GM03348 (cell line): ENCODE data around the gene SPECC1L.

Experiments
- DNase-seq: peaks from one replicate; pipeline ENCODE4 v3.0.0; 2012; ENCODE audit warnings: low spot score

The SPECC1L gene

DNA sequence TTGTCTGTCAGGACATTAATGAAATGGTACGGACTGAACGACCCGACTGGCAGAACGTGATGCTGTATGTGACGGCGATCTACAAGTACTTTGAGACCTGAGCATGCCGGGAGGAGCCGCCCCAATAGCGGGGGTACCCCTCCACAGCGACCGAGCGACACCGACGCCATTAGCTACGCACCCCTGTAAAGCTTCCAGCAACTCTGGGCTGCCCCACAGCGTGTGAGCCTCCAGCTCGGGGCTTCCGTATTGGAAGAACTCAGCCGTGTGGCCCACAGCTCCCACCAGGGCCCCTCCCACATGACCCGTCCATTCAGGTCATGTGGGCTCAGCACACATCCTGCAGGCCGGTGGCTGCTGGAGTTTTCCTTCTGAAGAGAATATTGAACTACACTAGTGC is 143.9 kb downstream of the SPECC1L start:
- no peak for DNase-seq

DNA sequence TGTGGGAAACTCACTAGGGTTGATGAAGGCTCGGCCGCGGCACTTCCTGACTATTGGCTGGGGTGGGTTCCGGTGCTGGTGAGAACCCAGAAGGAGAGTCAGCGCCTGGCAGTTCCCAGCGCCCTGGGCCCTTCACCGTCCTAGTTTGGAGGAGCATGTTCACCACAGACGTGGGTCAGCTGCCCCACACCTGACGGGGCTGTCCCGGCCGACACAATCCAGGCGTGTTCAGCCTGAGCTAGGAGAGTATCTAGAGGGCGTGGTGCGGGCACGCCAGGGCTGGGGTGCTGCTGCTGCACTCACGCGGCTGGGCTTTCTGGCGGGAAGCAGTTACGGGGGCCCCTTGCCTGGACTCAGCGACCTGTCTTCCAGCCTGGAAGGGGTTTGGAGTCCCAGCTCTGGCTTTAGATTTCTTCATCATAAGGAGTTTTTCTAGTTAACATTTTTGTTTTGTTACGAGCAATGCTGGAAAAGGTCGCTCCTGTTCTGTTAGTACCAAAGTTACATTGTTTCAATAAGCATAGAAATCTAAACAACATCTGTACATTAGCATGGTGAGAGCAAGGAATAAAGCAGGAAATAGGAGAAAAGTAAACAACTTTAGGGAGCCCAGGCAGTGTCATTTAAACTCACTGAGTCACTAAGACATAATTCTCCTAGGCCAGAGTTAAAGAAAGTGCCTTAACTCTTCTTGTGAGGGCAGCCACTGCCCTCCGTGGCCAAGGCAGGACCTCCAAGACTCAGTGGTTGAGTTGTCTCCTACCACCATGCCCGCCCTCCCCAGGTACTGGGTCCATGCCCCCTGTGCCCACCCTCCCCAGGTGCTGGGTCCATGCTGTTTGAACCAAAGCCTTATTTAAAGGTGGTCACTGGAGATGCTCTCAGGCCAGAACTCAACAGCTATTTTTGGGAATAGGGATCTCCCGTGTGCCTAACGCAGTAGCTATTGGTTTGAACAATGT is 144.6 kb downstream of the SPECC1L start:
- no peak for DNase-seq

DNA sequence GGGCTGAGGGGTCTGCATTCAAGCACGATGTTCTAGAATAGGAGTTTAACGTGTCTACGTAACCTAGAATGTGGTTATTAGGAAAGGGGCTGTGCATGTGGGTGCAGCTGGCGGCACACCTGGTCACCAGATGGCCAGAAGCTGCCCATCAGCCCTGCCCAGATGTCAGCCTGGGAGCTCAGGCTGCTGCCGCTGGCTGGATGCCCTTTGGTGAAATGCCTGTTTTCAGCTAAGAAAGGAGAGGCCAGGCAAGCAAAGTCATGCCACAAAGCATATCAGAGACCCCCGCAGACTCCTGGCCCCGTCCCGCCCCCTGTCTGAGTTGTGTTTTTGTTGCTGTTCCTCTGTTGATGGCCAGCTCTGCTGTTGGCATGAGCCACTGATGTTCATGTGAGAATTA is 145.5 kb downstream of the SPECC1L start:
- peak; percentile 55 for DNase-seq

DNA sequence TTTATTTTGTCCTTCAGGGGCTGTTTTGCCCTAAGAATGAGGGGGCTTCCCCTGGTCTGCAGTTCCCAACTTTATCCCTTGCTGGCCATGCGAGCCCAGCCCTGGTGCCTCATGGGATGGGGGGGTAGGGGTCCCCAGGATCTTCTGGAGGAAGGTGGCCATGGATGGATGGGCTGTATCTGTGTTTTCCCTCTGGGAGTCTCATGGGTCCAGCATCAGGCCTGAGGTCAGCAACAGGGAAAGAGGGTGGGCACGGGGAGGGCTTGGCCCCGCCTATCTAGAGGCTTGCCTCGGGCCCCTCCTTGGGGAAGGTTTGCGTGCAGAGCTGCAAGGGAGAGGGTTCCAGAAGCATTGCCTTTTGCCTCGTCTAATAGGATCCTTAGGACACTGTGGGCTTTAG is 146.0 kb downstream of the SPECC1L start:
- no peak for DNase-seq

DNA sequence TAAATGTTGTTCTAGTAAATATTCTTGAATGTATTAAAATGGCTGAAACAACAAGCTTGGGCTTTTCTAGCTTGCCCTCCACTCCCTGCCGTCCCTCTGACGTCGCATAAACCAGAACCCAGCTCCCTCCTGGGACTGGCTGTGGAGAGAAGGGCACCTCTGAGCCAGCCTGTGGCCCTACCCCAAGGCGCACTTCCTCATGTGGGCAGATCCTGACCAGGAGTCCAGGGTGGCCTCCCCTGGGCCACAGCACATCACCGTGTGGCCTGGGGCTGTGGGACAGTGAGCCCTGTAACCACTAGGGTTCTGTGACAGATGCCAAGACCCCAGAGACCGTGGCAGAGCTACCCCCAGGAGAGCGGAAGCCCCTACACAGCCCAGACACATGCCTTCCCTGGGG is 146.6 kb downstream of the SPECC1L start:
- no peak for DNase-seq

DNA sequence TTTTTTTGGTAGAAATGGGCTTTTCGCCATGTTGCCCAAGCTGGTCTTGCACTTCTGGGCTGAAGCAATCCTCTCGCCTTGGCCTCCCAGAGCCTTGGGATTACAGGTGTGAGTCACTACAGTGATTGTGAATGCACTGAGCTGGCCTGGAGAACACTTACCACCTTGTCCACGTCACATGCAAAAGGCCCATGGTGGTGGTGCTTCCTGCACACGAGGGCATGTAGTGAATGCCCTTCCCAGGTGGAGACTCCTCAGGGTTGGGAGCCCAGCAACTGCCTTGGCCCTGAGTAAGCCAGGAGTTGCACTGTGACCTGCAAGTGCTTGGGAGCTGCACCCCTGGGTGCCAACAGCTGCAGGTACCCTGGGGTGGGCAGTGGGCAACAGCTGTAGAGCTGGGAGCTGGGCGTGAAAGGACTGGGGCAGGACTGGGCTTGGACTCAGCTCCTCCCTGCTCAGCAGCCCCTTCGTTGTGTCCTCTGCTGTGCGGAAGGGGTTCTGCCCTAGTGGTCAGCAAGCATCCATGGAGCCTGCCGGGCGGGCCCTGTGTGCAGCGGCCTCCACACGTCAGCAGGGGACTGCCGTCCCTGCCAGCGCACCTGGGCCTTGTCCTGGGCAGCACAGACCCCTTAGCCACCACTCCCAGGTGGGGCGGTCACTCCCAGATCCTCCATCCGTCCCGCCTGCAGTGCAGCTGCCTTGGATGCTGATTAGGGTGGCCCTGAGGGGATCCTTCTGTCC is 147.4 kb downstream of the SPECC1L start:
- DNase-seq = no peak

DNA sequence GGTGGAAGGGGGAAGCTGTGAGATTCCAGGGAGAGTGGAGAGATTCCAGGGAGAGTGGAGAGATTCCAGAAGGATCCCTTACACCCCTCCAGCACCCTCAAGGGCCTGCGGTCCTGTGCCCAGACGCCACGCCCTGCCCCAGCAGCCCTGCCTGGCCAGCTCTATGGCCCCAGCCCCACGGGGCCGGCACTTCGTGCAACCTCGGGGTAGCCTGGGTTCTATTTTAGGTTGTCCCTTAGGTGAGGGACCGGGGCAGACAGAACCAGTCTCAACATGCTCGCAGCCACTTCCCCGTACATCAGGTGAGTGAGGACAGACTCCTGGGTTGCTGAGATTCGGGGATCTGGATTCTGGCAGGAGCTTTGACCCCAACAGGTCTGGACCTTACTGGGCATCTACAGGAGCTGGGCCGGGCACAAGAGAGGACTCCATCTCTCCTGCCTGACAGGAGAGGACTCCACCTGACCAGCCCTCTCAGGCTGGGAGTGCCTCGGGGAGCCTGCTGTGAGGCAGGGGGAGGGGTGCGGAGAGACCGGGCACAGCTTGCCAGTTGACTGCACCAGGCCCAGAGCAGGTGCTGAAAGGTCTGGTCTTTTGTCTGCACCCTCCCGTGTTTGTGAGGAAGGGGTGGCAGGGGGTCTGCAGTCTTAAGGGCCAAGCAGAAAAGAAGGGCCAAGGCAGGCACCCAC is 148.3 kb downstream of the SPECC1L start:
- no peak for DNase-seq

DNA sequence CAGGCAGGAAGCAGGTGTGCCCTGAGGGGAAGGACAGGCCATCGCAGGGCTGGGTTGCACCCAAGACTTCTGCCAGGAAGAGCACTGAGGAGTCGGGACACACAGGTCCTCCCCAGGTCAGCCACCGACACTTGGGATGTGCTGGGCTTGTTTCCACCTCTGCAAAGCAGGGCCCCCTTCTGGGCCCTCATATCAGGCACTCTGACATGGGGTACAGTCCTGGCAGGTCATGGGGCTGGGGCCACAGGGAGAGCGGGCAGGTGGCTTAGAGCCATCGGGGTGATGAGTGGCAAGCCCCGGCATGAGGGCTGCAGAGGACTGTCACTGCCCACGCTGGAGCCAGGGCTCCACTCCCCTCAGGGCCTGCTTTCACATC is 148.8 kb downstream of the SPECC1L start:
- no peak for DNase-seq

DNA sequence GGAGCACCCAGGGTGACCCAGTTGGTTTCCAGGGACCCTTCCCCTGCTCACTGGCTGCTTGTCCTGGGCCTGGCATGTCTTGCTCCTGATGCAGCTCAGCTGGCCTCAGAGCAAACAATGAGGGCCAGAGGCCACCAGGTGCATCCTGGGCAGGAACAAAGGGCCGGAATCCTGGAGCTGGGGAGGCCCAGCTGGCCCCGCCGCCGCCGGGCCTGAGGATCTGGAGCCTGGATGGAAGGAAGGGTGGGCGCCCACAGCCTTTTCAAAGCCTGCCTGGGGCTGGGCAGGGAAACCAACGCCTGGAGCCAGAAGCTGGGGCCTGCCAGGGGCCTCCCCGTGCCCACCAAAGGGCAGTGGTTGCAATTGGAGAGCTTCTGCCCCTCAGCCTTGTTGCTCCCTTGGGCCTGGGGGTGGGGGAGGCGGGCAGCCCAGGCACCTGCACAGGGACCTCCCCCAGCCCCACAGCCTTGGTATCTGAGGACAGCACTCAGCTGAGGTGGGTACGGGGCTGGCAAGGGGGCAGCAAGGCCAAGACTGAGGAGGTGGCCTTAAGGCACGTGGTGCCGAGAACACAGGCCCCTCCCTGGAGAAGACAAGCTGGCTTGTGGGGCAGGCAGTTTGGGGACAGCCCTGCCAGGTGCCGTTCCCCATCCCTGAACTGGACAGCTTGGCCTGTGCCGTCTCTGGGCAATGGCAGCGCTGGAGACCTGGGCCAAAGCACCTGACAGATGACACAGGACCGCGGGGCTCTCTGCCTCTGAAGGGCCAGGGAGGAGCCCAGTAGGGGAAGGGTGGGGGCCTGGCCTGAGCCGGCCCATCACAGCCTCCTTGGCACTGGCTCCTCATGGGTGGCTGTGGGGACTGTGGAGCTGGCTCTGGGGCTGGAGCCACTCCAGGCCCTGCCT is 149.7 kb downstream of the SPECC1L start:
- DNase-seq = no peak

DNA sequence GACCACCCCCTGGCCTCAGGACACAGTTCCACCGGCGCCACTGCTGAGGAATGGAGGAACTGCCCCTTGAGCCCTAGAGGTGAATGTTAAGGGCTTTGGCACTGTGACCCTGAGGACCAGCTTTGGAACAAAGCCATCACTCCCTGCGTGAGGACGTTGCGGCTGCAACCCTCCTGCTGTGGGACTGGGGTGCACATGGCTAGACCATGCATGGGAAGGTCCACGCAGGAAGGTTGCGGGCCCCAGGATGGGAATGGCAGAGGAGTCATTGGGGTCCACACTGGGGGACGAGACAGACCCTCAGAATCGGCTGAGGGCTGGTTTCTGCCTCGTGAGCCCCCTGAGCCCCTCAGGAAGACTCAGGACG is 150.3 kb downstream of the SPECC1L start:
- no peak for DNase-seq

DNA sequence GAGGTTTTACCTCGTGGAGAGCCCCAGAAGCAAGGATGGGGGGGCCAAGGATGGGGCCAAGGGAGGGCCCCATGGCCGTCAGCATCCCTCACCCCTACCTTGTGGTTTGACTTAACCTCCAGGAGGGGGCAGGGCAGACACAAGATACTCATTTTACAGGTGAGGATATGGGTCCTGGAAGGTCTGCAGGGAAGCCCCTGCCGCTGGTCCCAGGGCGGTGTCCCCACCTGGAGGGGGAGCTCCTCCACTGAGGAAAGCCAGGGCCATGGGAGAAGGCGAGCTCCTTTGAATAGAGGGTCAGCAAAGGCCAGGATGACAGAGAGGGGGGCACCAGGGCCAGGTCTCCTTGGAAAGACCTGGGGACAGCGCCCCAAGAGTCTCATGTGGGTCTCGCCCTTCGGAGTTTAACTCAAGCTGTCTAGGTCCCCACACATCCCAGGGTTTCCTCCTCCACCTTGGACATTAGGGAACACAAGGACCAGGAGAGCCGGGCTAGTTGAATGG is 150.8 kb downstream of the SPECC1L start:
- no peak for DNase-seq

DNA sequence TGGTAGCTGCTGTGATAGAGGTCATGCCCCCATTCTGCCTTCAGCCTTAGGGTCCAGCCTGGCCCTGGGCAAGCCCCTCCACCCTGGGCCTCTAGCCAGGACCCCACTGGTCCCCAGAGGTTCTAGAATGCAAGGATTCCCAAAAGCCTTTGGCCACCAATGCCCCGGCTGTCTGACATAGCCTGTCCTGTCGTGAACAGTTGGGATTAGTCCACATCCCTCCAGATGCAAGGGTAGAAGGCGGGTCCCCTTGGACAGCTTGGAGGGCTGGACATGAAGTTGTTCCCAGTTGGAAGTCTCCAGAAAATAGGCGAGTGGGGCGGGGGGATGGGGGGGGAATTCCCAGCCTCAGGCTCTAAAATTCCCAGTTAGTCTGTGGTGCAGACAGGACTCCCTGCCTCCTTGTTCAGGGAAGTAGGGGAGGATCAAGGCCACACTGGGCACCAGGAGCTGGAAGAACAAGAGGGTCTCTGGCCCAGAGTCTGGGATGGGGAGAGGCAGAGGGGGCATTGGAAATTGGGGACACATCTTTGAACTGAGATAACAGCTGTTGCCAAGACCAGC is 151.6 kb downstream of the SPECC1L start:
- DNase-seq = no peak

DNA sequence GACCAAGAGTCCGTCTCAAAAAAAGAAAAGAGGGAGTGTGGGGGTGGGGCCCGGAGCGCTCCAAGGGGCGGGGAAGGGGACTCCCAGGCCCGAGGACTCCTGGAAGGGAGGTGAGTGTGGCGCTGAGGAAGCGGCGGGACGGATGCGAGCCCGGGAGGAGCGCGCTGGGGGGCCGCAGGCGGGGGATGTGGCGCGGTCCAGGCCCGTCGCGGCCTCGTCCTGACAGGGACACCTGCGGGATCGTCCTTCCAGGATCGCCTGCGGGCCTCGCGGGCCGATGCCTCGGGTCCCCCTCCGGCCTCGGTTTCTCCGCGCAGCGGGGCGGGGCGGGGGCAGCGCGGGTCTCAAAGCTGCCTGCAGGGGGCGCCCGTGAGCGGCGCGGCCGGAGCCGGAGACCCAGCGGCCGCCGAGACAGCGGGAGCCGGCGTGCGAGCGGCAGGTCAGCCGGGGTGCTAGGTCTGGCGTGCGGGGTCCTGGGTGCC is 152.9 kb downstream of the SPECC1L start:
- DNase-seq = peak; percentile 93

DNA sequence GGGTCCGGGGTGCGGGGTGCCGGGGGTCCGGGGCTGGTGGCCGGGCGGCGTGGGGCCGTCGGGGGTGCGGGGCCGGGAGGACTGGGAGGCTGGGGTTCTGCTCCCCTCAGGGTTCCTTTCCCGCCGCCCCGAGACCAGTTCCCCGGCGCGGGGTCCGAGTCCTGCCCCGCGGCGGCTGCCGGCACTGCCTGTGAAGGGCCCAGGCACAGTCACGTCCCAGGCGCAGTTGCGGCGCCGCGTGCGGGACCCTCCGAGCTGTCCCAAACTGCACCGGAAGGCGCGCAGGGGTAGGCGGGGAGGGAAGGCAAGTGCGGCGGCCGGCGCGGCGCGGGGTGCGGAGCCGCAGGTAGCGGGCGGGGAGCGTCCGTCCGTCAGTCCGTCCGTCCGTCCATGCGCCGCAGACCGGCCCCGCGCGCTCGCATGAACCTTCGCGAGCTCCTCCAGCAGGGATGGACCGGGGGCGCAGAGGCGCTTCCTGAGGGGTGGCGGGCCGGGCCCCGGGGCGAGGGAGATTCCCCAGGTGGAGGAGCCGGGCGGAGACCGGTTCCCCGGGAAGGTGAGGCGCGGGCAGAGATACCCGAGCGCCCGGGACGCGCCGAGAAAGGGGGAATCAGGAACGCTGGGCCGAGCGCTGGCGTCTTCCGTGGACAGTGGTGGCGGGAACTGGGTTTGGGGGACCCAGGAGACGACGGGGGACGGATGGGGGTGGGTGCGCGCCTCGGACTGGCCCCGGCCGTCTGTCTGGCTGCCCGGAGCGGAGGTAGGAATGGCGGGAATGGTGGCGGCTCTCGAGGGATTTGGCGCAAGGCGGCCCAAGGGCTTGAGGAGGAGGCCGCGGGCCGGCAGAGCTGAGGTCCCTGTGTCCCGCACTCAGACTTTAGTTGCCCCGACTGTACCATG is 153.6 kb downstream of the SPECC1L start:
- DNase-seq = no peak

DNA sequence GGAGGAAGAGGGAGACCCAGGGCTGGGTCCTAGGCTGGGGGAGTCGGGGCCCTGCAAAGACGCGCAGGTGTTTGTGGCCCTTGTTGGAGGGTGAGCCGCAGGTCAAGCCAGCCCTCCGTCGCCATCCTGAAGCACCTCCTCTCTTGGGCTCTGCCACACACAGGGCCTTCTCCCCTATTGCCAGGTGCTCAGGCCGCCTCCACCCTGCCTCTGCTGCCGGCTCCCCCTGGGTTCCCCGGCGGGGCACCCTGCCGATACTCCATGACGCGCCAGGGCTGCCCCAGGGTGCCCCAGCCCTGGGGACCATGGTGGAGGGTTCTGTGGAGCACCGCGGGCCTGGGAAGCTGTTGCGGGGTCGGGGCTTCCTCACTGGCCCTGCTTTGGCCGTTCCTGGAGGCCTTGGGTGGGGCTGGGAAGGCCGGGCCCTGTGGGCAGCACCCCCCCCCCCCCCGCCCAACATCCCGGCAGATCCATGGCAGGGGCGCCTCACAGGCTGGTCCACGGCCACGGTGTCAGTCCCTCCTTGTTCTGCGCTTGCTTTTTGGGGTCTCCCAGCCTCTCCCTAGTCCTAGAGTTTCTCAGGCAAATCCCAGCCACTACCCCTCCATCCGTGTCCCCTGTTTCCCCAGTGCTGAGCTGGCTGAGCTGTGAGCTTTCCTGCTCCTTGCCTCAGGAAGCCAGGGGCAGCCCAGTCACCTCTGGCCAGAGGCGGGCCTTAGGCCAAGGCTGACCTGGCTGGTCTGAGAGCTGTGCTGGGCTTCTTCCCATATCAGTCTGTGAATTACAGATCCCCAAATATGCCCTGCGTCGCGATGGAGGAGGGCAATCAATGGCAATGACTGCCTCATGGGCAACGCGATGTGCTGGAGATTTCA is 154.5 kb downstream of the SPECC1L start:
- no peak for DNase-seq

DNA sequence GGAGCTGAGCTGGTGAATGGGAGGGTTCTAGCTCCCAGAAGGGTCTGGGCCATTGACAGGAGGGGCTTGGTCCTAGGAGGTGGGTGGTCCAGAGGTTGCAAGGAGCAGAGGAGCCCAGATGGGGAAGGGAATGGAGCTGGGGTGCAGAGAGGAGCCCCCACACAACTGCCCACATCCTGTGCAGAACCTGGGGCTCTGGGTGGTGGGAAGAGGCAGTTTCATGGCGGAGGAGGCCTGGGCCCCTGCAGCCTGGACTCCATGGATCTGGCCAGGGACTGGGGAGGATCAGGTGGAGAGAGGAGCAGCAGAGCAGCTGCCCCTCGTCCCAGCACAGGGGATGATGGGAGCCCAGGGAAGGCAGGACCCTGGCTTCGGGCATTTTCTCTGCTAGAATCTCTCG is 155.8 kb downstream of the SPECC1L start:
- DNase-seq = no peak

DNA sequence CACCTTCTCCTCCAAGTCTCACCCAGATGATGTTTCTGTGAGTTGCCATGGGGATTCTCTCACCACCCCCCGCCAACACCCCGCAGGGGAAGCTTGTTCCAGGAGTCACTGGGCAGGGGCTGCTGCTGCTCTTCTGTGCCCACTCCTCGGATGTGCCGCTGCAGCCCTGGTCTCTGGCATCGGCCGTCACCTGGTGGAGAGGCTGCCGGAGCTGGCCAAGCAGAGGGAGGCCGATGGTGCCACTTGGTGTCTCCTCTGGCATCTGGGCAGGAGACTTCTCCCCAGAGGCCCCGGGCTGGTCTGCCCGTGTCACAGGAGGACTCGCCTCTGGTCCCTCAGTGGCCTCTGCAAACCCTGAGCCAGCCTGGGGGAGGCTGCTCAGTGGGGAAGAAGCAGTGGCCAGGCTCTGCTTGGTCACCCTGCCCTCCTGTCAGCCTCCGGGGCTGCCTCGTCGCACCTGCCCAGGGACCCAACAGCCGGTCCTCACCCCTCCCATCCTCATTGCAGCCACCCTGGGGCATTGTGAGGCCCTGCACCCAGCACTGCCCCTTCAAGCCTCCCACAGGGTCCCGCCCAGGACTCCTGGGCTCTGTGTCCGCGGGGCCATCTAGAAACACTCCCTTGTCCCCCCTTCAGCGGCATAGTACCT is 156.3 kb downstream of the SPECC1L start:
- DNase-seq = no peak

DNA sequence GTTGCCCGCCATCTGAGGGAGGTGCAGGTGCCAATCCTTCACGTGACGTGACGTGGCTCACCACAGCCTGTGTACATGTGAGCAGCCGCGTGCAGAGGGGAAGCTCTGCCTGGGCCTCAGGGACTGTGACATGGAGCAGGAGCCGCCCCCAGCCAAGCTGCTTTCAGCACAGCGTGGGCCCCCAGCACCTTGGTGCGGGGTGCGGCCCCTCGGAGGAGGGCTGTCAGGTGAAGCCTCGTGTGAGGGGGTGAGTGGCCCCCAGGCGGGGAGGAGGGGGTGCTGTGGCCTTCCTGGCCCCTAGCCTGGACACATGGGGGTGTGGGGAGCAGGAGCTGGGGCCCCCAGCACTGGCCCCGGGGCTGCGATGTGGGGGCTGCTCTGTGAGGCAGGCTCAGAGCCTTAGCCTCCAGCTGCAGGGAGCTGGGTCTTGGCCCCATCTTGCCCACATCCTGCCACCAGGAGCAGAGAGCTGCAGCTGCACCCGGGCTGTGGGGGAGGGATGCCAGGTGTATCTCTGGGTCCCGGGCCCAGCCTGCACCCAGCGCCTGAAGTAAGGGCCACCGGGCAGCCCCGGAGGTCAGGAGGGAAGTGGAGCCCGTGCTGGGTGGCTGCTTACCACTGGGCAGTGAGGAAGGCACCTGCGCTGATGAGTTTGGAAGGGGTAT is 157.0 kb downstream of the SPECC1L start, which contains the start of gene ADORA2A:
ADORA2A (plus strand) TSS at position 100 of the 665 bp plus-strand sequence. CDS start 5,806 bp downstream, outside the sequence.
- no peak for DNase-seq
